SU-DHL-6 (cell line): Measurements from ENCODE around the gene NID1.

Experiments
- H2AFZ ChIP-seq: fragments of 200-600 bp; sonication (generic); 2 replicates; pipeline ENCODE4 v1.6.1; 2014; ENCODE audit warnings: low read depth, mild to moderate bottlenecking, moderate library complexity, mixed read lengths, antibody characterized with exemption, low read length; ENCODE audit not compliant: severe bottlenecking
- H3F3A ChIP-seq: fragments of 200-600 bp; shearing (Covaris generic); 2 replicates; pipeline ENCODE4 v1.6.0; 2016; ENCODE audit warnings: antibody characterized with exemption, mild to moderate bottlenecking; ENCODE audit not compliant: insufficient read depth
- H3K27ac ChIP-seq: fragments of 200-600 bp; sonication (generic); 2 replicates; pipeline ENCODE4 v1.5.1; 2016; ENCODE audit warnings: low read depth, mild to moderate bottlenecking, low read length, moderate library complexity, mixed read lengths
- H3K27me3 ChIP-seq: fragments of 200-600 bp; sonication (generic), shearing (Covaris generic); 2 replicates; pipeline ENCODE4 v1.6.0; 2014; ENCODE audit warnings: mild to moderate bottlenecking, low read length
- H3K36me3 ChIP-seq: fragments of 200-600 bp; sonication (generic); 2 replicates; pipeline ENCODE4 v1.6.1; 2014; ENCODE audit warnings: mild to moderate bottlenecking, low read length, mixed read lengths
- H3K4me2 ChIP-seq: fragments of 300-600, 200-600 bp; shearing (Covaris generic), sonication (generic); 2 replicates; pipeline ENCODE4 v1.6.0; 2014; ENCODE audit warnings: low read length, low read depth, mild to moderate bottlenecking; ENCODE audit not compliant: poor library complexity, severe bottlenecking
- H3K4me3 ChIP-seq: fragments of 200-600 bp; sonication (generic); 2 replicates; pipeline ENCODE4 v1.5.1; 2014; ENCODE audit warnings: antibody characterized with exemption, low read length, mild to moderate bottlenecking, mixed read lengths; ENCODE audit not compliant: insufficient read depth, poor library complexity, severe bottlenecking
- H3K79me2 ChIP-seq: fragments of 200-600 bp; sonication (generic); 2 replicates; pipeline ENCODE4 v1.6.1; 2014; ENCODE audit warnings: mild to moderate bottlenecking, low read length, moderate library complexity; ENCODE audit not compliant: insufficient read depth
- H3K9ac ChIP-seq: fragments of 200-600 bp; sonication (generic); 2 replicates; pipeline ENCODE4 v1.7.0; 2014; ENCODE audit warnings: mild to moderate bottlenecking, low read length
- H3K9me2 ChIP-seq: fragments of 200-600 bp; sonication (generic); replicated peaks from 2 replicates; pipeline ENCODE4 v1.6.1; 2014; ENCODE audit warnings: low read length; ENCODE audit not compliant: insufficient read depth
- H3K9me3 ChIP-seq: fragments of 200-600 bp; sonication (generic); 2 replicates; pipeline ENCODE4 v1.6.1; 2014; ENCODE audit warnings: low read length, mixed read lengths; ENCODE audit not compliant: insufficient read depth
- H4K20me1 ChIP-seq: fragments of 200-600 bp; sonication (generic); 2 replicates; pipeline ENCODE4 v1.6.1; 2014; ENCODE audit warnings: low read depth, mild to moderate bottlenecking, antibody characterized with exemption, low read length, moderate library complexity, mixed read lengths
- CTCF ChIP-seq: fragments of 200-600 bp; sonication (generic); IDR thresholded peaks from one replicate; pipeline ENCODE4 v1.5.1; 2017; ENCODE audit warnings: antibody characterized with exemption, mild to moderate bottlenecking, low read length, moderate library complexity; ENCODE audit not compliant: insufficient read depth, poor library complexity, severe bottlenecking
- EZH2phosphoT487 ChIP-seq: fragments of 200-600 bp; sonication (generic), shearing (Covaris generic); conservative IDR thresholded peaks from 2 replicates; pipeline ENCODE4 v1.6.1; 2018; ENCODE audit warnings: mild to moderate bottlenecking, antibody characterized with exemption, low read length, moderate library complexity, mixed read lengths

The NID1 gene

GRCh38 chr1:236082526-236082925 lies 17.6 kb upstream of the NID1 start:
- no peak overlapping the region for H2AFZ ChIP-seq
- no peak overlapping the region for H3K4me3 ChIP-seq
- H3F3A ChIP-seq = no peaks in the 10 kb centered on the region
- no peak overlapping the region for H3K27ac ChIP-seq
- no peak overlapping the region for H3K4me2 ChIP-seq
- H3K36me3 ChIP-seq = no peaks in the 10 kb centered on the region
- H3K9me3 ChIP-seq = no peaks in the 10 kb centered on the region
- TF ChIP-seq EZH2phosphoT487 (no peak), CTCF (no peak)
- H3K9me2 ChIP-seq = no peaks in the 10 kb centered on the region
- H3K27me3 ChIP-seq = no peaks in the 10 kb centered on the region
- H4K20me1 ChIP-seq = no peaks in the 10 kb centered on the region
- H3K9ac ChIP-seq = no peak overlapping the region
- H3K79me2 ChIP-seq = no peaks in the 10 kb centered on the region

- H3K36me3 ChIP-seq = no peaks in the 10 kb centered on the region
- H3K9me2 ChIP-seq = no peaks in the 10 kb centered on the region
- no peaks in the 10 kb centered on the region for H4K20me1 ChIP-seq
- H3K9ac ChIP-seq = no peak overlapping the region
- H3K27ac ChIP-seq = no peak overlapping the region
- H3F3A ChIP-seq = no peaks in the 10 kb centered on the region
- H3K4me2 ChIP-seq = no peak overlapping the region
- no peak overlapping the region for H3K4me3 ChIP-seq
- no peak overlapping the region for H2AFZ ChIP-seq
- TF ChIP-seq CTCF (no peak), EZH2phosphoT487 (no peak)
- no peaks in the 10 kb centered on the region for H3K79me2 ChIP-seq
- H3K9me3 ChIP-seq = no peaks in the 10 kb centered on the region
- H3K27me3 ChIP-seq = no peaks in the 10 kb centered on the region
These were observed 16.8 kb upstream of the NID1 start for GRCh38 chr1:236081546-236082227.

GRCh38 chr1:236079703-236080102 lies 14.8 kb upstream of the NID1 start:
- Histone ChIP-seq H3K4me3 (no peak overlapping the region), H3K4me2 (no peak overlapping the region), H3F3A (no peaks in the 10 kb centered on the region), H3K27me3 (no peaks in the 10 kb centered on the region), H3K27ac (no peak overlapping the region), H3K9me3 (no peaks in the 10 kb centered on the region), H4K20me1 (no peaks in the 10 kb centered on the region), H3K9ac (no peak overlapping the region), H3K9me2 (no peaks in the 10 kb centered on the region), H2AFZ (no peak overlapping the region), H3K36me3 (no peaks in the 10 kb centered on the region), H3K79me2 (no peaks in the 10 kb centered on the region)
- no peak for TF ChIP-seq CTCF
- no peak for TF ChIP-seq EZH2phosphoT487
